SU-DHL-6 (cell line): ENCODE data around the gene TFF1.

ENCODE experiments used
- H2AFZ ChIP-seq: fragments of 200-600 bp; sonication (generic); 2 replicates; pipeline ENCODE4 v1.6.1; 2014; ENCODE audit warnings: low read depth, mild to moderate bottlenecking, moderate library complexity, mixed read lengths, antibody characterized with exemption, low read length; ENCODE audit not compliant: severe bottlenecking
- H3F3A ChIP-seq: fragments of 200-600 bp; shearing (Covaris generic); 2 replicates; pipeline ENCODE4 v1.6.0; 2016; ENCODE audit warnings: antibody characterized with exemption, mild to moderate bottlenecking; ENCODE audit not compliant: insufficient read depth
- H3K27ac ChIP-seq: fragments of 200-600 bp; sonication (generic); 2 replicates; pipeline ENCODE4 v1.5.1; 2016; ENCODE audit warnings: low read depth, mild to moderate bottlenecking, low read length, moderate library complexity, mixed read lengths
- H3K27me3 ChIP-seq: fragments of 200-600 bp; sonication (generic), shearing (Covaris generic); 2 replicates; pipeline ENCODE4 v1.6.0; 2014; ENCODE audit warnings: mild to moderate bottlenecking, low read length
- H3K36me3 ChIP-seq: fragments of 200-600 bp; sonication (generic); 2 replicates; pipeline ENCODE4 v1.6.1; 2014; ENCODE audit warnings: mild to moderate bottlenecking, low read length, mixed read lengths
- H3K4me2 ChIP-seq: fragments of 300-600, 200-600 bp; shearing (Covaris generic), sonication (generic); 2 replicates; pipeline ENCODE4 v1.6.0; 2014; ENCODE audit warnings: low read length, low read depth, mild to moderate bottlenecking; ENCODE audit not compliant: poor library complexity, severe bottlenecking
- H3K4me3 ChIP-seq: fragments of 200-600 bp; sonication (generic); 2 replicates; pipeline ENCODE4 v1.5.1; 2014; ENCODE audit warnings: antibody characterized with exemption, low read length, mild to moderate bottlenecking, mixed read lengths; ENCODE audit not compliant: insufficient read depth, poor library complexity, severe bottlenecking
- H3K79me2 ChIP-seq: fragments of 200-600 bp; sonication (generic); 2 replicates; pipeline ENCODE4 v1.6.1; 2014; ENCODE audit warnings: mild to moderate bottlenecking, low read length, moderate library complexity; ENCODE audit not compliant: insufficient read depth
- H3K9ac ChIP-seq: fragments of 200-600 bp; sonication (generic); 2 replicates; pipeline ENCODE4 v1.7.0; 2014; ENCODE audit warnings: mild to moderate bottlenecking, low read length
- H3K9me2 ChIP-seq: fragments of 200-600 bp; sonication (generic); replicated peaks from 2 replicates; pipeline ENCODE4 v1.6.1; 2014; ENCODE audit warnings: low read length; ENCODE audit not compliant: insufficient read depth
- H3K9me3 ChIP-seq: fragments of 200-600 bp; sonication (generic); 2 replicates; pipeline ENCODE4 v1.6.1; 2014; ENCODE audit warnings: low read length, mixed read lengths; ENCODE audit not compliant: insufficient read depth
- H4K20me1 ChIP-seq: fragments of 200-600 bp; sonication (generic); 2 replicates; pipeline ENCODE4 v1.6.1; 2014; ENCODE audit warnings: low read depth, mild to moderate bottlenecking, antibody characterized with exemption, low read length, moderate library complexity, mixed read lengths
- EZH2phosphoT487 ChIP-seq: fragments of 200-600 bp; sonication (generic), shearing (Covaris generic); conservative IDR thresholded peaks from 2 replicates; pipeline ENCODE4 v1.6.1; 2018; ENCODE audit warnings: mild to moderate bottlenecking, antibody characterized with exemption, low read length, moderate library complexity, mixed read lengths
- TF ChIP-seq, protein P1 (sequence below): fragments of 200-600 bp; sonication (generic); IDR thresholded peaks from one replicate; pipeline ENCODE4 v1.5.1; 2017; ENCODE audit warnings: antibody characterized with exemption, mild to moderate bottlenecking, low read length, moderate library complexity; ENCODE audit not compliant: insufficient read depth, poor library complexity, severe bottlenecking

The TFF1 gene

DNA sequence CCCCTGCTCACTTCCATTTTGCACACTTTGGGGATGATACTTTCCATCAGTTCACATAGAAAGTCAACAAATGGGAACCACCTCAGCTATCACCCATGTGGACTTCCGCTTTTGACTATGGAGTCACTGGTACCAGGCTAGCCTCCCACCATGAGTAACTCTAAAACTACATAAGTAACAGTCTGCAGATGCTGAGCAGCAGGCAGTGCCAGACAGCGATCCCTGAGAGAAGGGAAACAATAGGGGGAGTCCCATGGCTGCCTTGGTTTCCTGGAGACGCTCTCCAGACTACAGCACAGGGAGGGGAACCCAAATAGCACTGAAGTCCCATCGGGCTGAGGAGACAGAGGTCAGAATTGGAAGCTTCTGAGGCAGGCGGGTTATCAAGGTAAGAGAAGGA lies 12.7 kb downstream of the TFF1 start:
- Histone ChIP-seq H2AFZ (no peak overlapping the region), H3K4me2 (no peak overlapping the region), H3K4me3 (no peak overlapping the region), H3K27ac (no peak overlapping the region), H3K9ac (no peak overlapping the region), H3K9me3 (no peaks in the 10 kb centered on the region), H3F3A (no peaks in the 10 kb centered on the region), H3K36me3 (no peaks in the 10 kb centered on the region), H3K79me2 (no peaks in the 10 kb centered on the region), H3K9me2 (no peaks in the 10 kb centered on the region), H4K20me1 (no peaks in the 10 kb centered on the region), H3K27me3 (no peaks in the 10 kb centered on the region)
- TF ChIP-seq EZH2phosphoT487, result no peak
- TF ChIP-seq, protein P1, sequence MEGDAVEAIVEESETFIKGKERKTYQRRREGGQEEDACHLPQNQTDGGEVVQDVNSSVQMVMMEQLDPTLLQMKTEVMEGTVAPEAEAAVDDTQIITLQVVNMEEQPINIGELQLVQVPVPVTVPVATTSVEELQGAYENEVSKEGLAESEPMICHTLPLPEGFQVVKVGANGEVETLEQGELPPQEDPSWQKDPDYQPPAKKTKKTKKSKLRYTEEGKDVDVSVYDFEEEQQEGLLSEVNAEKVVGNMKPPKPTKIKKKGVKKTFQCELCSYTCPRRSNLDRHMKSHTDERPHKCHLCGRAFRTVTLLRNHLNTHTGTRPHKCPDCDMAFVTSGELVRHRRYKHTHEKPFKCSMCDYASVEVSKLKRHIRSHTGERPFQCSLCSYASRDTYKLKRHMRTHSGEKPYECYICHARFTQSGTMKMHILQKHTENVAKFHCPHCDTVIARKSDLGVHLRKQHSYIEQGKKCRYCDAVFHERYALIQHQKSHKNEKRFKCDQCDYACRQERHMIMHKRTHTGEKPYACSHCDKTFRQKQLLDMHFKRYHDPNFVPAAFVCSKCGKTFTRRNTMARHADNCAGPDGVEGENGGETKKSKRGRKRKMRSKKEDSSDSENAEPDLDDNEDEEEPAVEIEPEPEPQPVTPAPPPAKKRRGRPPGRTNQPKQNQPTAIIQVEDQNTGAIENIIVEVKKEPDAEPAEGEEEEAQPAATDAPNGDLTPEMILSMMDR, result no peak

DNA sequence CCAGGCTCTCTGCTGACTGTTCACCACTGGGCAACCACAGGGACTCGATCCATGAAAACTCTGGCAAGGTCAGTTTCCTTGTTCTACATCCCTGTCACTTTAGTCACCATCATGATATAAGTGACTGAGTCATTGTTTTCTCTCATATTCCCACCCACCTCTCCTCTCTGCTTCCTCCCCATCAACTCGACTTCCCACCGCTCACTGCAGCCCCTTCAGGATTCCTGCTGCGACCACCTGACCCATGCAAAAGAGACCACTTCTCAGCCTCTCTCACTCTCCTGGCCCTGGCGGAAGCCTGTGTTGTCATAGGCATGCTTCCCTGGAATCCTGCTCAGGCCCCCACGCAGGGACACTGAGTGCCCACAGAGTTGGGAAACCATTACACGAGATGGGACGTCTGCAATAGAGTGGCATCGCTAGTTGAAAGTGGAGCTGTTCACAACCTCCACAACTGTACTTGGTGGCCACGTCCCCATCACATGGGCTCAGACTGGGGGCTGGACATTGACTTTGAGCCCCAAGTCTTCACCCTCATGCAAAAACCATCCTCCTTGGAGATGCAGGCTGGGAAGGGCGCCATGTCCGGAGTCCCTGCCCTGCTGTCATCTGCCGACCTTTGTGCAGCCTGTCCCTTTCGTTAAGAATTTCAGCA lies 13.8 kb downstream of the TFF1 start:
- Histone ChIP-seq H2AFZ (no peak overlapping the region), H3K9ac (no peak overlapping the region), H3F3A (no peaks in the 10 kb centered on the region), H3K4me2 (no peak overlapping the region), H3K9me2 (no peaks in the 10 kb centered on the region), H3K27ac (no peak overlapping the region), H4K20me1 (no peaks in the 10 kb centered on the region), H3K9me3 (no peaks in the 10 kb centered on the region), H3K27me3 (no peaks in the 10 kb centered on the region), H3K4me3 (no peak overlapping the region), H3K79me2 (no peaks in the 10 kb centered on the region), H3K36me3 (no peaks in the 10 kb centered on the region)
- TF ChIP-seq, protein P1, result no peak
- TF ChIP-seq EZH2phosphoT487, result no peak

- no peak overlapping the region for H3K4me2 ChIP-seq
- H3K9ac ChIP-seq, result no peak overlapping the region
- no peaks in the 10 kb centered on the region for H3K9me2 ChIP-seq
- H3K27ac ChIP-seq, result no peak overlapping the region
- H3K36me3 ChIP-seq, result no peaks in the 10 kb centered on the region
- H3K4me3 ChIP-seq, result no peak overlapping the region
- no peaks in the 10 kb centered on the region for H3K27me3 ChIP-seq
- H2AFZ ChIP-seq, result no peak overlapping the region
- H4K20me1 ChIP-seq, result no peaks in the 10 kb centered on the region
- H3K9me3 ChIP-seq, result no peaks in the 10 kb centered on the region
- TF ChIP-seq, protein P1, result no peak
- TF ChIP-seq EZH2phosphoT487, result no peak
- no peaks in the 10 kb centered on the region for H3K79me2 ChIP-seq
- H3F3A ChIP-seq, result no peaks in the 10 kb centered on the region
Observed at GRCh38 chr21:42351626-42352440, 14.5 kb downstream of the TFF1 start.
